Natural killer cell treated with Interleukin-12 subunit alpha and Interleukin-12 subunit beta and Interleukin-15 and Interleukin-18, amount 100 ng/mL, for 72 hours (primary cell): ENCODE data around the gene DPH5. TPM values are rescaled to one million over a fixed set of nuclear protein-coding genes. Genes with fewer than 3 reads are reported as not detected.
"Not testable (repeated sequence)": the region's sequence is repeated elsewhere in the genome, so short reads cannot be mapped to it uniquely, and the experiment has no call there.

Source experiments
- ATAC-seq, 2 donors: fragments of 150-1000 bp; cut with Tn5 transposase in 1 of 2; sonication (Bioruptor Pico), chemical (Tn5 transposase) in 1 of 2; 2 replicates each; pipeline ENCODE4 v1.10.0; 2021
- DNase-seq: peaks from one replicate; pipeline ENCODE4 v3.0.0; 2022; ENCODE audit warnings: low spot score
- H3K27ac Mint-ChIP-seq, 2 donors: 1 replicate in 1 of 2; 2 replicates in 1 of 2; pipeline ENCODE4 v1.8.0; 2022; ENCODE audit warnings: mixed read lengths in 2 of 2, mild to moderate bottlenecking in 1 of 2, moderate library complexity in 1 of 2
- H3K27me3 Mint-ChIP-seq, 2 donors: 1 replicate in 1 of 2; 2 replicates in 1 of 2; pipeline ENCODE4 v1.8.0; 2022; ENCODE audit warnings: mixed read lengths in 2 of 2
- H3K36me3 Mint-ChIP-seq: one replicate; pipeline ENCODE4 v1.8.0; 2022; ENCODE audit warnings: mixed read lengths
- H3K4me1 Mint-ChIP-seq, 2 donors: 1 replicate in 1 of 2; 2 replicates in 1 of 2; pipeline ENCODE4 v1.8.0; 2022; ENCODE audit warnings: low read depth in 2 of 2, mixed read lengths in 2 of 2, mild to moderate bottlenecking in 1 of 2
- H3K4me3 Mint-ChIP-seq: one replicate; pipeline ENCODE4 v1.8.0; 2022; ENCODE audit warnings: mixed read lengths
- H3K9me3 Mint-ChIP-seq: 2 replicates; pipeline ENCODE4 v1.8.0; 2022; ENCODE audit warnings: mixed read lengths
- total RNA-seq, 2 donors: library from RNA; stranded (reverse); gene quantifications; one replicate each; pipeline ENCODE4 v1.2.3, GENCODE V29; 2022

The DPH5 gene
- total RNA-seq, 2 donors from 2014 or later, result 20.1 to 28.9 TPM

DNA sequence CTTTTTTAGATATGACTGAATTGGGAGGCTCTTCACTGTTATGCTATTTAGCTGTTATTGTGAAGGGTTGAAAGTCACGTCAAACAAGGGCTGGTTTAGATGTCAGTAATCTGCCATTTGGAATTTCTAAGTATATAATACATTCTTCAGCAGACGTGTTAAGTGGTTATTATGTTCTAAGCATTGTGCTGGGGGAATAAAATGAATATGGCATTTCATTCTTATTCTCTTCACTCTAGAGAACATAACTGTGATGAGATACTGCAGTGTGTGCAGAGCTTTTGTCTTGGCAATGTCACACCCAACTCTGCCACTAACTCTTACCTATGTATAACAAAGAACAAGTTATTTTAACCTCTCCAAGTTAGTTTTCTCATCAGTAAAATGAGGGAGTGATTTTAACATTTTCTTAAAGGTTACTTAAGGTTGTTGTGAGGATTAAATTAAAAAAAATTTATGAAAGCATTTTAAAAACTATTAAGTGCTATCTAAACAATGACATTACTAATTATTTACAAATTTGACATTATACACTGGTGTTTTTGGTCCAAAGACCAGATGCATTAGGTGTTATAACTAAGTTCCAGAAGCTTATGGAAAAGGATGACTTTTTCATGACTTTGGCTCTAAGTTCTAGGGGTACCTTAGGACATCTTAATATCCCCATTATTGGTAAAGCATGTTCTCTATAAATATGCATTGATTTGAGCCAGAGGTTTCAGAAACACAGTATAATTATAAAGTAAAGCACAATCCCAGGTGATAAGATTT, 71.4 kb downstream of the DPH5 start:
- ATAC-seq, result no peak
- Mint-ChIP-seq H3K4me3 (no peak overlapping the region), H3K36me3 (peaks cover 34% of the 10 kb centered on the region), H3K27ac (peak overlapping the region in 1 of 2 donors; percentile 67), H3K9me3 (peaks cover 14% of the 10 kb centered on the region), H3K27me3 (no peaks in the 10 kb centered on the region), H3K4me1 (peaks cover 24 to 32% of the 10 kb centered on the region in 2 donors)
- DNase-seq, result no peak

- ATAC-seq, H3K27me3 Mint-ChIP-seq, DNase-seq, H3K4me3 Mint-ChIP-seq: not testable (repeated sequence)
- peaks cover 44% of the 10 kb centered on the region for H3K36me3 Mint-ChIP-seq
- peaks cover 20% of the 10 kb centered on the region for H3K9me3 Mint-ChIP-seq
- H3K4me1 Mint-ChIP-seq, result peaks cover 34 to 42% of the 10 kb centered on the region in 2 donors
- H3K27ac Mint-ChIP-seq, result peak overlapping the region; percentile 49 to 67
Observed at GRCh38 chr1:100952970-100953369, 72.6 kb downstream of the DPH5 start.

GRCh38 chr1:100952104-100952745, 73.4 kb downstream of the DPH5 start:
- H3K36me3 Mint-ChIP-seq, result peaks cover 52% of the 10 kb centered on the region
- no peak overlapping the region for H3K4me3 Mint-ChIP-seq
- DNase-seq, result no peak
- H3K4me1 Mint-ChIP-seq, result peaks cover 41 to 50% of the 10 kb centered on the region in 2 donors
- peak overlapping the region; percentile 49 to 67 for H3K27ac Mint-ChIP-seq
- peaks cover 26% of the 10 kb centered on the region for H3K9me3 Mint-ChIP-seq
- no peaks in the 10 kb centered on the region for H3K27me3 Mint-ChIP-seq
- ATAC-seq, result no peak

GRCh38 chr1:100950781-100951180, 74.8 kb downstream of the DPH5 start:
- Mint-ChIP-seq H3K9me3 (peaks cover 30% of the 10 kb centered on the region), H3K27ac (peak overlapping the region in 1 of 2 donors; percentile 67), H3K36me3 (peaks cover 66% of the 10 kb centered on the region), H3K27me3 (no peaks in the 10 kb centered on the region), H3K4me3 (no peak overlapping the region), H3K4me1 (peaks cover 55 to 57% of the 10 kb centered on the region in 2 donors)
- DNase-seq (no peak), ATAC-seq (no peak)

- Mint-ChIP-seq H3K27me3 (no peaks in the 10 kb centered on the region), H3K36me3 (peaks cover 71% of the 10 kb centered on the region), H3K4me3 (no peak overlapping the region), H3K4me1 (peaks cover 55 to 57% of the 10 kb centered on the region in 2 donors), H3K27ac (peak overlapping the region in 1 of 2 donors; percentile 67), H3K9me3 (peaks cover 30% of the 10 kb centered on the region)
- ATAC-seq (no peak), DNase-seq (no peak)
Observed at GRCh38 chr1:100950337-100950736, 75.2 kb downstream of the DPH5 start.

GRCh38 chr1:100949515-100950158, 75.9 kb downstream of the DPH5 start:
- ATAC-seq (peak in 1 of 2 donors; percentile 68), DNase-seq (peak; percentile 65)
- Mint-ChIP-seq H3K4me3 (peak overlapping the region; percentile 62), H3K4me1 (peaks cover 55 to 57% of the 10 kb centered on the region in 2 donors), H3K27ac (peak overlapping the region; percentile 34 to 60), H3K36me3 (peaks cover 78% of the 10 kb centered on the region), H3K9me3 (peaks cover 30% of the 10 kb centered on the region)
- H3K27me3 Mint-ChIP-seq, result not testable (repeated sequence)

DNA sequence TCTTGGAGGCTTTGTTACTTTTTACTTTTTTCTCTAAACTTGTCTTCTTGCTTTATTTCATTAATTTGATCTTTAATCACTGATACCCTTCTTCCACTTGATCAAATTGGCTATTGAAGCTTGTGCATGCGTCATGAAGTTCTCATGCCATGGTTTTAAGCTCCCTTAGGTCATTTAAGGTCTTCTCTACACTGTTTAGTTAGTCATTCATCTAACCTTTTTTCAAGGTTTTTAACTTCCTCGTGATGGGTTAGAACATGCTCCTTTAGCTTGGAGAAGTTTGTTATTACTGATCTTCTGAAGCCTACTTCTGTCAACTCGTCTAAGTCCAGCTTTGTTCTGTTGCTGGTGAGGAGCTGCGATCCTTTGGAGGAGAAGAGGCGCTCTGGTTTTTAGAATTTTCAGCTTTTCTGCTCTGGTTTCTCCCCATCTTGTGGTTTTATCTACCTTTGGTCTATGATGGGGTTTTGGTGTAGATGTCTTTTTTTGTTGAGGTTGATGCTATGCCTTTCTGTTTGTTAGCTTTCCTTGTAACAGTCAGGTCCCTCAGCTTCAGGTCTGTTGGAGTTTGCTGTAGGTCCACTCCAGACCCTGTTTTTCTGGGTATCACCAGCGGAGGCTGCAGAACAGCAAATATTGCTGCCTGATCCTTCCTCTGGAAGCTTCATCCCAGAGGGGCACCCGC, 76.7 kb downstream of the DPH5 start:
- Mint-ChIP-seq H3K36me3 (peaks cover 78% of the 10 kb centered on the region), H3K4me3 (peak overlapping the region; percentile 62), H3K9me3 (peaks cover 30% of the 10 kb centered on the region), H3K27ac (peak overlapping the region; percentile 34 to 60), H3K4me1 (peaks cover 56 to 57% of the 10 kb centered on the region in 2 donors)
- not testable (repeated sequence) for H3K27me3 Mint-ChIP-seq, ATAC-seq, DNase-seq

DNA sequence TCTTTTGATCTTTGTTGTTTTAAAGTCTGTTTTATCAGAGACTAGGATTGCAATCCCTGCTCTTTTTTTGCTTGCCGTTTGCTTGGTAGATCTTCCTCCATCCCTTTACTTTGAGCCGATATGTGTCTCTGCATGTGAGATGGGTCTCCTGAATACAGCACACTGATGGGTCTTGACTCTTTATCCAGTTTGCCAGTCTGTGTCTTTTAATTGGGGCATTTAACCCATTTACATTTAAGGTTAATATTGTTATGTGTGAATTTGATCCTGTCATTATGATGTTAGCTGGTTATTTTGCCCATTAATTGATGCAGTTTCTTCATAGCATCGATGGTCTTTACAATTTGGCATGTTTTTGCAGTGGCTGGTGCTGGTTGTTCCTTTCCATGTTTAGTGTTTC, 77.8 kb downstream of the DPH5 start:
- DNase-seq, ATAC-seq, H3K27me3 Mint-ChIP-seq: not testable (repeated sequence)
- H3K9me3 Mint-ChIP-seq, result peaks cover 26% of the 10 kb centered on the region
- H3K4me1 Mint-ChIP-seq, result peaks cover 53 to 60% of the 10 kb centered on the region in 2 donors
- peak overlapping the region in 1 of 2 donors; percentile 60 for H3K27ac Mint-ChIP-seq
- peaks cover 77% of the 10 kb centered on the region for H3K36me3 Mint-ChIP-seq
- peak overlapping the region; percentile 50 for H3K4me3 Mint-ChIP-seq

DNA sequence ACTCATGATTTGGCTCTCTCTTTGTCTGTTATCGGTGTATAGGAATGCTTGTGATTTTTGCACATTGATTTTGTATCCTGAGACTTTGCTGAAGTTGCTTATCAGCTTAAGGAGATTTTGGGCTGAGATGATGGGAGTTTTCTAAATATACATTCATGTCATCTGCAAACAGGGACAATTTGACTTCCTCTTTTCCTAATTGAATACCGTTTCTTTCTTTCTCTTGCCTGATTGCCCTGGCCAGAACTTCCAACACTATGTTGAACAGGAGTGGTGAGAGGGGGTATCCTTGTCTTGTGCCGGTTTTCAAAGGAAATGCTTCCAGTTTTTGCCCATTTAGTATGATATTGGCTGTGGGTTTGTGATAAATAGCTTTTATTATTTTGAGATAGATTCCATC, 79.5 kb downstream of the DPH5 start:
- H3K4me3 Mint-ChIP-seq, DNase-seq, ATAC-seq, H3K27me3 Mint-ChIP-seq: not testable (repeated sequence)
- Mint-ChIP-seq H3K27ac (peak overlapping the region; percentile 38 to 60), H3K9me3 (peaks cover 21% of the 10 kb centered on the region), H3K36me3 (peaks cover 80% of the 10 kb centered on the region), H3K4me1 (peaks cover 63 to 65% of the 10 kb centered on the region in 2 donors)

DNA sequence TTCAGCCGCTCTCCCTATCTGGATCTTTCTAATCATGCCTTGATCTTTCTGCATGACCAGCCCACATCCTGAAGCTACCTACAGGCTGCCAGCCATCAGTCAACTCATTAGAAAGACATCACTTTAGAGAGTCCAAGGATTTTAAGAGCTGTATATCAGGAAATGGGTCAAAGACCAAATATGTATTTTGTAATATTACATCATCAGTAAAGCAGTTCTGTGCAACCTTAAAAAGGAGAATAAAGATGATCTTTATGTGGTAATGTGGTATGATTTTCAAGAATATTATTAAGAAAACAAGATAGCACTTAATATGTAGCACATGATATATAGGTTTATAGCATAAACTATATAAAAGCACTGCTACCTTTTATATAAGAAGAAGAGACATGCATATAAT, 82.1 kb downstream of the DPH5 start:
- peaks cover 56 to 63% of the 10 kb centered on the region in 2 donors for H3K4me1 Mint-ChIP-seq
- peaks cover 12% of the 10 kb centered on the region for H3K9me3 Mint-ChIP-seq
- H3K4me3 Mint-ChIP-seq, result no peak overlapping the region
- H3K36me3 Mint-ChIP-seq, result peaks cover 73% of the 10 kb centered on the region
- DNase-seq (no peak), ATAC-seq (no peak)
- H3K27me3 Mint-ChIP-seq, result no peaks in the 10 kb centered on the region
- peak overlapping the region; percentile 93 to 95 for H3K27ac Mint-ChIP-seq

DNA sequence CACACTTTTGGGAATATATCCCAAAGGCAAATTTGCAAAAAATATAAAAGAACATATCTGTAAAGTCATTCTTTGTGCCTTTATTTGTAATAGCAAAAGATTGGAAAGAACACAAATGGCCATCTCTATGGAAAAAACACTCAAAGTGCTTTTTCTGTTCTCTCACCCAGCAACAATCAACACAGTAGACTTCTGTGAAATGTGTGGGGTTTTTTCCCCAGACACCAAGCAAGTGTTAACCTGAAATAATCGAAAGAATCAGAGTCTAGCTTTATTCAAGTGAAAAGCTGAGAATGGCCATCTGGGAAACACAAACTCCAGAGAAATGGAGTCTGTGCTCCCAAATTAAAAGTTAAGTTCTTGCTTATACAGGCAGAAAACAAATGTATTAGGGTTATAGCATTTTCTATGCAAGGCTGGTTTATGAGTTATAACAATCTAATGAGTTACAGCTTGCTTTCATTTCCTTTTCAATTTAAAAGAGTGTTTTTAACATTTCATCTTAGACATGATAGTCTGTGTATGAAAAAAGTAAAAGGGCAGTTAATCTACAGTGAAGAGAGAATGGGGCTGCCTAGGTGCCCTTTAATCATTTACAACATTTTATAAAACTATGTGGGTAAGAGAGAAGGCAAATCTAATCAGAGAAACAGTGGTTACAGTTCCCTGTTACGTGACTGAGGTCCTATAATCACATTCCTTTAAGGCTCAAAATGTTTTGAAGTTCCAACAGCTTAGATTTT, 83.1 kb downstream of the DPH5 start:
- ATAC-seq, result peak in 1 of 2 donors; percentile 71
- H3K27ac Mint-ChIP-seq, result peak overlapping the region; percentile 93 to 95
- peaks cover 49 to 59% of the 10 kb centered on the region in 2 donors for H3K4me1 Mint-ChIP-seq

GRCh38 chr1:100941580-100942216, 83.9 kb downstream of the DPH5 start:
- Mint-ChIP-seq H3K9me3 (no peaks in the 10 kb centered on the region), H3K4me1 (peaks cover 46 to 54% of the 10 kb centered on the region in 2 donors), H3K36me3 (peaks cover 63% of the 10 kb centered on the region), H3K4me3 (peak overlapping the region; percentile 76), H3K27me3 (no peaks in the 10 kb centered on the region), H3K27ac (peak overlapping the region; percentile 93 to 95)
- DNase-seq (no peak), ATAC-seq (peak; percentile 47 to 73)

More for the DNA sequence above, 83.1 kb downstream of the DPH5 start:
- H3K9me3 Mint-ChIP-seq, result peaks cover 6% of the 10 kb centered on the region
- DNase-seq, result no peak
- peaks cover 68% of the 10 kb centered on the region for H3K36me3 Mint-ChIP-seq
- H3K4me3 Mint-ChIP-seq, result peak overlapping the region; percentile 76
- H3K27me3 Mint-ChIP-seq, result no peaks in the 10 kb centered on the region
